8988T (cell line): ENCODE data around the gene DR1.
"Not testable (repeated sequence)": the region's sequence is repeated elsewhere in the genome, so short reads cannot be mapped to it uniquely, and the experiment has no call there.

ENCODE experiments used
- DNase-seq: peaks from one replicate; pipeline ENCODE4 v3.0.0; 2011

DR1 gene

GRCh38 chr1:93344484-93344883 is 1.2 kb upstream of the DR1 start:
- DNase-seq = no peak

- DNase-seq = no peak
Measured at GRCh38 chr1:93344886-93345632, 648 bp upstream of the DR1 start.

- no peak for DNase-seq
Measured at GRCh38 chr1:93346421-93346993, 800 bp downstream of the DR1 start.

- DNase-seq = no peak
Measured at GRCh38 chr1:93347334-93347899, 1.7 kb downstream of the DR1 start.

GRCh38 chr1:93348104-93348728 is 2.5 kb downstream of the DR1 start:
- no peak for DNase-seq

GRCh38 chr1:93349231-93350135 is 3.8 kb downstream of the DR1 start:
- DNase-seq = no peak

- DNase-seq = no peak
Measured at GRCh38 chr1:93350322-93350721, 4.6 kb downstream of the DR1 start.

DNA sequence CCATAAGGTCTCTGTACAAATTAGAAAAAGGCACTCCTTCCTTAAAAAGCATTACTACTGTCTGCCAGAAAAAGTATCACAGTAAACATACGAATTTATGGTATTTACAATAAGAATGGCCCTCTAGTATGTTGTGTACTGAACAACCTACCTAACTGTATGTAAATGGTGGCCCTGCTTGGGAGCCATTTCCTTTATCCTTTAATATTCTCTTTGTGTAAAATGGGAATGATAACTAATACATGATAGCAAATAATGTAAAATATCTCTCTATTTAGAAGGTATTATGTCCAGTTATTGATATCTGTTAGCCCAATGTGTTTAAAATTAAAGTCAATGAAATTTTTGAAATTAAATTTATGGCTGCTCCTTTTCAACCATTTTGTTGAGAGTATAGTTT is 5.2 kb downstream of the DR1 start:
- DNase-seq = no peak

GRCh38 chr1:93351346-93351745 is 5.6 kb downstream of the DR1 start:
- DNase-seq = not testable (repeated sequence)

DNA sequence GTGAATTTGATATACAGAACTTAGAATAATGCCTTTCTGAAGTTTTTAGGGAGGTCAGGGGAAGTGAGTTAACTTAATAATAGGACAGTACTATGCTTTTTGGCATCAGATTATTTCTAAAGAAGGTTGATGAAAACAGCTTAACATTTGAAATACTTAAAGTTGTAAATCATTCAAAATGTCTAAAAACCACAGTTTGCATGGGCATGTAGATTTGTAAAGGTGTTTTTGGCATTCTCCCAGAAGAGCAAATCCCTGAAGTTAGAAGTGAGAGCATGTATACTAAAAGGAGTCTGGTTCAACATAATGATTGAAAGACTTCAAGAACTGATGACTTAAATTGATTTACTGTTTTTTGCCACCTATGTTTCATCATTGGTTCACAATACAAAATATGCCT is 6.7 kb downstream of the DR1 start:
- DNase-seq = no peak

- DNase-seq = no peak
Measured at GRCh38 chr1:93353286-93353685, 7.6 kb downstream of the DR1 start.

DNA sequence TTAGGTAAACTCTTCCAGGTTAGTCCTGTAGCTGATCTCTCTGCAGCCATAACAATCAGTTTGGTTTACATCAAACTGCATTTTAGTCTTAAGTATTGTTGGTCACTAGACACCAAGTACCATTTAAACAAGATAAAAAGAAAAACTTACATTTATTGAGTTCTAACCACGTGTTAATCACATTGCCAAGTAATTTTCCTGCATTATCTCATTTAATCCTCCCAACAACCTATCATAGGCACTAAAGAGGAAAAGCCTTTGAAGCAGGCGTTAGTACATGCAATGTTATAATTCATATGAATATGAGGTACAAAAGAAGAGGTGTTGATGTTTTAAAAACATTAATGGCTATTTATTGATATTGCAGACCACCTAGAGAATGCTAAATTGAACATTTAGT is 9.0 kb downstream of the DR1 start:
- DNase-seq = no peak

GRCh38 chr1:93357242-93357641 is 11.5 kb downstream of the DR1 start:
- DNase-seq = no peak

DNA sequence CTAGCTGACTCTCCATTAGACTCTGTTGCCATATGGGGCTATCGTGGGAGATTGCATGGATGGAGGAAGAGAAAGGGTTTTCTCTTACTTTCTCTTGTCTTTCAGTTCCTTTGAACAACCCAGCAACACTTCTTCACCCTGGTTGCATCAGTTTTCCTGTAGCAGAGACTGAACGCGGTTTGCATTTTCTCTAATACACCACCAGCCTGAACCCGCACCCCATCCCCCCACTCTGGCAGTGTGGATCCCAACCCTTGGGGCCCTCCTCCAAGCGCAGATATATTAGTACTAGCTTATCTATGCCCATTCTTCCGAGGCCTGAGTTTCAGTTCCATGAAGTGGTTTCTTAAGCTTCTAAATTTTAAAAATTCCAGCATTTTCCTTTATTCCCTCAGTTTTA is 12.6 kb downstream of the DR1 start:
- no peak for DNase-seq

DNA sequence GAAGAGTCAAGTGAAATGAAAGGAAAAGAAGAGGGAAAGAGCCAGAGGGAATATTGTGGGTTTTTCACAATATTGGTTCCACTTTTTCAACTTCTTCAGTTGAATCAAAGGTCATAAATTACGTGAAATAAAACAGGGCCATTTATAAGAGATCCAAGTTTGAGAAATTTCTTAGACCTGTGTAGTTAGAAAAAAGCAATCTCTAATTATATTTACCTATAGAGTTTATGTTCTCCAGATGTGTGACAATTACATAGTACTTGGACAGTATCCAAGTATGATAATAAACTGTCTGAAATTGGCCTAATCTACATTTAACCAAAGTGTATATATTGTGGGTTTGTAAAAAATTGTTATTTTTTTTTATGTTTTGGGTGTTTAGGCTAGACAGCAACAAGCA is 14.4 kb downstream of the DR1 start:
- DNase-seq = no peak

GRCh38 chr1:93362237-93362636 is 16.5 kb downstream of the DR1 start:
- DNase-seq = no peak

DNA sequence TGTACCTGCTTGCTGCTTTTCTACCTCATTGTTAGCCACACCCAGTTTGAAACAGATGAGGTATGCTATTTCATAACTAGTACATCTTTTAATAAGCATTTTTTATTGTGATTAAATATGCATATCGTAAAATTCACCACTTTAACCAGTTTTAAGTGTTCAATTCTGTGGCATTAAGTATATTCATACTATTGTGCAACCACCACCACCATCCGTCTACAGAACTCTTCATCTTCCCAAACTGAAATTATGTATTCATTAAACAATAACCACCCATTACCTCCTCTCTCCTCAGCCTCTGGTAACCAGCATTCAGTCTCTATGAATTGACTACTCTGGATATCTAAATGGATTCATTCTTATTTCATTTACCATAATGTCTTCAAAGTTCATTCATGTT is 20.1 kb downstream of the DR1 start:
- DNase-seq = no peak

DNA sequence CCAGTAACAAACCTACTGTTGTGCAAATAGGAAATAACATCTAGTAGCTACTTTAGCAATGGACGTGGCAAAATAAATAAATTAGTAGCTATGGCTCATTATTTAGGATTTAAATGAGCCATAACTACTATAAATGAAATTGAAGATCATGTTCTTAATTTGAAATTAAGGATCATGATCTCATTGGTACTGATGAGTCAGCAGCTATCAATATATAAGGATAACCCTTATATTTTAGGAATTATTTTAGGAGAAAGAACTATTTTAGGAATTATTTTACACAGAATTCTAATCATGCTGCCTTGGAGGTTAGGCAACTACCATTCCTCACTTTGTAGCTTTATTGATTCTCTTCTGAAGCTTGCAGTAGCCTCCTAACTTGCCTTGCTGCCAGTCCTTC is 24.0 kb downstream of the DR1 start:
- DNase-seq = no peak

DNA sequence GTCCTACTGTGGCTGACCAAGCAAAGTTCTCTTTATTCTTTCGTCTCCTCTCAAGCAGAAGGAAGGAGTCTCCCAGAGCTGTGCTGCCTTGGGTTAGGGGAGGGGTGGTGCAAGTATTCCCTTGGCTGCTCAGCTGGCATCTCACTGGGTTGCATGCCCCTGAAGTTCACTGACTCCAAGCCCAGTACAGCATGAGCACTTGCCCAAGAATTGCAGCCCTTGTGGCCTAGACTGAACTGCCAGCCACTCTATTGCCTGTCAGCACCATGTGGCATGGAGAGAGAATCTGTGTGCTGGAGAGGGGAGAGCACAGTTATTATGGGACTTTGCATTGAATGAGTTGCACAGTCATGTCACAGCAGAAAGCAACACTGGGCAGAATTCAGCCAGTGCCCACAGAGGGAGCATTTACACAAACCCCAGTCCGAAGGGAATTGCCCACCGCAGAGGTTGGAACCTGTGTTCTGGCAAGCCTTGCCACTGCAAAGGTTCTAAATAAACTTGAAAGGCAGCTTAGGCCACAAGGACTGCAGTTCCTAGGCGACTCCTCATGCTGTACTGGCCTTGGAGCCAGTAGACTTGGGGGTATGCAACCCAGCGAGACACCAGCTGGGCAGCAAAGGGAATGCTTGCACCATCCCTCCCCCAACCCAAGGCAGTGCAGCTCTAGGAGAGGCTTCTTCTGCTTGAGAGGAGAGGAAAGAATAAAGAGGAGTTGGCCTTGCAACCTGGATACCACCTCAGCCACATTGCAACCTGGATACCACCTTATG is 28.8 kb downstream of the DR1 start:
- no peak for DNase-seq

GRCh38 chr1:93384656-93385055 is 38.9 kb downstream of the DR1 start:
- DNase-seq = no peak

DNA sequence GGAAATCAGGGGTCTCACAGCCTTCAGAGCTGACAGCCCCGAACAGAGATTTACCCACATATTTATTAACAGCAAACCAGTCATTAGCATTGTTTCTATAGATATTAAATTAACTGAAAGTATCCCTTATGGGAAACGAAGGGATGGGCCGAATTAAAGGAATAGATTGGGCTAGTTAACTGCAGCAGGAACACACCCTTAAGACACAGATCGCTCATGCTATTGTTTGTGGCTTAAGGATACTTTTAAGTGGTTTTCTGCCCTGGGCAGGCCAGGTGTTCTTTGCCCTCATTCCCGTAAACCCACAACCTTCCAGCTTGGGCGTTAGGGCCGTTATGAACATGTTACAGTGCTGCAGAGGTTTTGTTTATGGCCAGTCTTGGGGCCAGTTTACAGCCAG is 40.6 kb downstream of the DR1 start:
- not testable (repeated sequence) for DNase-seq

GRCh38 chr1:93394514-93394913 is 48.8 kb downstream of the DR1 start:
- no peak for DNase-seq
